Erythroblast (primary cell): Measurements from ENCODE around the gene MCRIP2.

ENCODE experiments used
- GATA1 ChIP-seq: IDR thresholded peaks from 2 replicates; pipeline ENCODE4 v1.6.1; 2011; ENCODE audit warnings: low read depth, mild to moderate bottlenecking, control low read depth, low read length, moderate library complexity
- POLR2A ChIP-seq: IDR thresholded peaks from 2 replicates; pipeline ENCODE4 v1.6.1; 2011; ENCODE audit warnings: mild to moderate bottlenecking, low read length

- TF ChIP-seq POLR2A (no peak), GATA1 (no peak)
Observed at GRCh38 chr16:674968-675883, 33.6 kb downstream of the MCRIP2 start, which contains the start of gene RHBDL1.
